Nephron progenitor cell (in vitro differentiated cells): ENCODE data around the gene MERTK.
A peak's percentile ranks its signal among the peaks of the same experiment; 100 is the strongest.
"Not testable (repeated sequence)": the region's sequence is repeated elsewhere in the genome, so short reads cannot be mapped to it uniquely, and the experiment has no call there.

Experiments used
- DNase-seq: peaks from one replicate; pipeline ENCODE4 v3.0.0; 2021
- H3K27ac Mint-ChIP-seq: 2 replicates; pipeline ENCODE4 v1.8.0; 2021; ENCODE audit warnings: mild to moderate bottlenecking, moderate library complexity, mixed read lengths
- H3K27me3 Mint-ChIP-seq: 2 replicates; pipeline ENCODE4 v1.8.0; 2021; ENCODE audit warnings: mild to moderate bottlenecking, low read depth, mixed read lengths; ENCODE audit not compliant: poor library complexity
- H3K36me3 Mint-ChIP-seq: 2 replicates; pipeline ENCODE4 v1.8.0; 2021; ENCODE audit warnings: low read depth, mixed read lengths
- H3K4me1 Mint-ChIP-seq: 2 replicates; pipeline ENCODE4 v1.8.0; 2021; ENCODE audit warnings: mixed read lengths
- H3K4me3 Mint-ChIP-seq: 2 replicates; pipeline ENCODE4 v1.8.0; 2021; ENCODE audit warnings: mild to moderate bottlenecking, moderate library complexity, mixed read lengths
- H3K9me3 Mint-ChIP-seq: 2 replicates; pipeline ENCODE4 v1.8.0; 2021; ENCODE audit warnings: mild to moderate bottlenecking, moderate library complexity, mixed read lengths
- CTCF ChIP-seq: fragments of 200-600 bp; sonication (generic); IDR thresholded peaks from 2 replicates; pipeline ENCODE4 v1.5.0; 2021; ENCODE audit warnings: antibody characterized with exemption

The MERTK gene

GRCh38 chr2:111909079-111909478, 10.7 kb downstream of the MERTK start:
- peaks cover 33% of the 10 kb centered on the region for H3K4me1 Mint-ChIP-seq
- H3K36me3 Mint-ChIP-seq: no peaks in the 10 kb centered on the region
- no peak overlapping the region for H3K4me3 Mint-ChIP-seq
- no peak for DNase-seq
- H3K27ac Mint-ChIP-seq: peak overlapping the region; percentile 29
- peaks cover 9% of the 10 kb centered on the region for H3K27me3 Mint-ChIP-seq
- no peaks in the 10 kb centered on the region for H3K9me3 Mint-ChIP-seq
- TF ChIP-seq CTCF: no peak

DNA sequence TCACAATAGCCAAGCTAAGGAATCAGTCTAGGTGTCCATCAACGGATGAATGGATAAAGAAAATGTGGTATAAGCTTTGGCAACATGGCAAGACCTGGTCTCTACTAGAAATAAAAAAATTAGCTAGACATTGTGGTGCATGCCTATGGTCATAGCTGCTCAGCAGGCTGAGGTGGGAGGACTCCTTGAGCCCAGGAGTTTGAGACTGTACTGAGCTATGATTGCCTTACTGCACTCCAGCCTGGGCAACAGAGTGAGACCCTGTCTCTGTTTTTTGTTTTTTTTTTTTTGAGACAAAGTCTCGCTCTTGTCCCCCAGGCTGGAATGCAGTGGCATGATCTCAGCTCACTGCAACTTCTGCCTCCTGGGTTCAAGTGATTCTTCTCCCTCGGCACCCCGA, 11.6 kb downstream of the MERTK start:
- not testable (repeated sequence) for H3K27me3 Mint-ChIP-seq, H3K36me3 Mint-ChIP-seq, H3K4me3 Mint-ChIP-seq, H3K9me3 Mint-ChIP-seq, DNase-seq, H3K27ac Mint-ChIP-seq
- peaks cover 33% of the 10 kb centered on the region for H3K4me1 Mint-ChIP-seq

- Mint-ChIP-seq H3K9me3 (no peaks in the 10 kb centered on the region), H3K36me3 (no peaks in the 10 kb centered on the region), H3K27ac (no peak overlapping the region), H3K4me3 (no peak overlapping the region), H3K27me3 (peaks cover 4% of the 10 kb centered on the region), H3K4me1 (peaks cover 30% of the 10 kb centered on the region)
- no peak for TF ChIP-seq CTCF
- DNase-seq: no peak
Measured at GRCh38 chr2:111910609-111911277, 12.3 kb downstream of the MERTK start.

GRCh38 chr2:111911295-111911977, 13.0 kb downstream of the MERTK start:
- H3K9me3 Mint-ChIP-seq, H3K27ac Mint-ChIP-seq, H3K27me3 Mint-ChIP-seq, H3K36me3 Mint-ChIP-seq, DNase-seq, H3K4me3 Mint-ChIP-seq: not testable (repeated sequence)
- H3K4me1 Mint-ChIP-seq: peaks cover 23% of the 10 kb centered on the region

GRCh38 chr2:111912547-111912946, 14.1 kb downstream of the MERTK start:
- DNase-seq: no peak
- no peak for TF ChIP-seq CTCF

DNA sequence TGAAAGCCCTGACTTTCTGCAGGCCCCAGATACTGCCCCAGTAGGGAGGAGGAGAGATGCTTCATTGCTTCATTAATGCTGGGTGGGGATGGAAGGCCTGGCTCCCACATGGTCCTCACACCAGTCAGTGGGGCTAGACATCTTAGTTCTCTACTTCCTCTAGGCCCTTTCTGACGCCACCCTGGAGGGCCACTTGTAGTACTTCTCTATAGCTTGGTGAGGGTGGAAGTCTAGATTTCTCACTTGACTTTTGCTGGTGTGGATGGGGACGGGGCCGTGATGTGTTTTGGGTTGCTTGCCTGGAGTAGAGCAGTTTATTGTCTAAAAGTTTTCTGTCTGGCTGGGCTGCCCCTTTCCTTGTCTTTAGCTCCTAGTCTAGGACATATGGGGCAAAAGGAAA, 18.7 kb downstream of the MERTK start:
- H3K4me1 Mint-ChIP-seq: peaks cover 14% of the 10 kb centered on the region
- H3K4me3 Mint-ChIP-seq: no peak overlapping the region
- no peak for TF ChIP-seq CTCF
- H3K9me3 Mint-ChIP-seq: no peaks in the 10 kb centered on the region
- H3K27me3 Mint-ChIP-seq: no peaks in the 10 kb centered on the region
- no peak for DNase-seq
- H3K27ac Mint-ChIP-seq: no peak overlapping the region
- H3K36me3 Mint-ChIP-seq: peaks cover 9% of the 10 kb centered on the region

More at GRCh38 chr2:111912547-111912946, 14.1 kb downstream of the MERTK start:
- no peak overlapping the region for H3K4me3 Mint-ChIP-seq
- peaks cover 14% of the 10 kb centered on the region for H3K4me1 Mint-ChIP-seq
- H3K36me3 Mint-ChIP-seq: peaks cover 9% of the 10 kb centered on the region
- no peaks in the 10 kb centered on the region for H3K9me3 Mint-ChIP-seq
- no peak overlapping the region for H3K27ac Mint-ChIP-seq
- H3K27me3 Mint-ChIP-seq: peaks cover 4% of the 10 kb centered on the region

DNA sequence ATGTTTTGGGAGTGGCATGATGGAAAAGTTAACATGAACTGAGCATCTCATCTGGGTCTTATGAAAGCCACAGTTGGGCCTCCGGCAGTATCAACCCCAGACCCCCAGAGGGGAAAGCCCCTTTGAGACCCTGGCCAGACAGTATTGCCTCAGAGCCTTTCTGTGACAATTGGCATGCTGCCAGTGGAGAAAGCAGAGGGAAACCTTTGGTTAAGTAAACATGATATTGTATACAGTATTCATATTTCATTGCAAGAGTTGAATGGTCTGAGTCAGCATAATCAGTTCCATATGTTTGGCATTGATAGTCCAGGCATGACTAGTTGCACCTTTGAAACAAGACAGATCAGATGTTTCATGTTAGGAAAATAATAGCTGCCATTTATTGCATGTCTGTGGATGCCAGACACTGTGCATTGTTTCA, 20.0 kb downstream of the MERTK start:
- H3K27ac Mint-ChIP-seq: peak overlapping the region; percentile 3
- H3K27me3 Mint-ChIP-seq: no peaks in the 10 kb centered on the region
- TF ChIP-seq CTCF: no peak
- peaks cover 9% of the 10 kb centered on the region for H3K36me3 Mint-ChIP-seq
- DNase-seq: no peak
- H3K4me3 Mint-ChIP-seq: no peak overlapping the region
- no peaks in the 10 kb centered on the region for H3K9me3 Mint-ChIP-seq
- H3K4me1 Mint-ChIP-seq: peaks cover 19% of the 10 kb centered on the region
